IPS-11a (cell line): Measurements from ENCODE around the gene TRIM44.
"Not testable (repeated sequence)": the region's sequence is repeated elsewhere in the genome, so short reads cannot be mapped to it uniquely, and the experiment has no call there.

ENCODE experiments used
- H3K4me3 ChIP-seq: one replicate; pipeline ENCODE4 v1.5.1; 2013; ENCODE audit warnings: low read depth, low read length, control low read depth

TRIM44 gene

GRCh38 chr11:35810045-35810645 lies 147.6 kb downstream of the TRIM44 start:
- H3K4me3 ChIP-seq: no peak overlapping the region

- H3K4me3 ChIP-seq: no peak overlapping the region
Measured at GRCh38 chr11:35811783-35812182, 149.2 kb downstream of the TRIM44 start.

- no peak overlapping the region for H3K4me3 ChIP-seq
Measured at GRCh38 chr11:35812828-35813227, 150.3 kb downstream of the TRIM44 start.

- no peak overlapping the region for H3K4me3 ChIP-seq
Measured at GRCh38 chr11:35814081-35814695, 151.6 kb downstream of the TRIM44 start.

- H3K4me3 ChIP-seq: no peak overlapping the region
Measured at GRCh38 chr11:35814720-35815305, 152.2 kb downstream of the TRIM44 start.

GRCh38 chr11:35815556-35816315 lies 153.2 kb downstream of the TRIM44 start:
- no peak overlapping the region for H3K4me3 ChIP-seq

GRCh38 chr11:35820614-35821013 lies 158.0 kb downstream of the TRIM44 start:
- no peak overlapping the region for H3K4me3 ChIP-seq

GRCh38 chr11:35822815-35823495 lies 160.4 kb downstream of the TRIM44 start:
- no peak overlapping the region for H3K4me3 ChIP-seq

GRCh38 chr11:35823742-35824298 lies 161.2 kb downstream of the TRIM44 start:
- no peak overlapping the region for H3K4me3 ChIP-seq

- H3K4me3 ChIP-seq: no peak overlapping the region
Measured at GRCh38 chr11:35825386-35825785, 162.8 kb downstream of the TRIM44 start.

GRCh38 chr11:35826006-35826405 lies 163.4 kb downstream of the TRIM44 start:
- H3K4me3 ChIP-seq: no peak overlapping the region

GRCh38 chr11:35826949-35827348 lies 164.4 kb downstream of the TRIM44 start:
- H3K4me3 ChIP-seq: no peak overlapping the region

- H3K4me3 ChIP-seq: no peak overlapping the region
Measured at GRCh38 chr11:35836205-35836604, 173.6 kb downstream of the TRIM44 start.

GRCh38 chr11:35838071-35838470 lies 175.5 kb downstream of the TRIM44 start:
- no peak overlapping the region for H3K4me3 ChIP-seq

GRCh38 chr11:35838697-35839367 lies 176.3 kb downstream of the TRIM44 start:
- H3K4me3 ChIP-seq: not testable (repeated sequence)

- no peak overlapping the region for H3K4me3 ChIP-seq
Measured at GRCh38 chr11:35839368-35840161, 177.0 kb downstream of the TRIM44 start.

GRCh38 chr11:35841733-35842132 lies 179.2 kb downstream of the TRIM44 start:
- H3K4me3 ChIP-seq: no peak overlapping the region

GRCh38 chr11:35842958-35843357 lies 180.4 kb downstream of the TRIM44 start:
- no peak overlapping the region for H3K4me3 ChIP-seq

GRCh38 chr11:35844579-35844978 lies 182.0 kb downstream of the TRIM44 start:
- H3K4me3 ChIP-seq: no peak overlapping the region

GRCh38 chr11:35845860-35846259 lies 183.3 kb downstream of the TRIM44 start:
- no peak overlapping the region for H3K4me3 ChIP-seq
